GM19035 (cell line): ENCODE results near the gene OCA2.
"Not testable (repeated sequence)": the region's sequence is repeated elsewhere in the genome, so short reads cannot be mapped to it uniquely, and the experiment has no call there.

Source experiments
- ATAC-seq: cut with Tn5 transposase; IDR thresholded peaks from one replicate; pipeline ENCODE4 v1.9.1; 2021; ENCODE audit not compliant: unreplicated experiment

The OCA2 gene

DNA sequence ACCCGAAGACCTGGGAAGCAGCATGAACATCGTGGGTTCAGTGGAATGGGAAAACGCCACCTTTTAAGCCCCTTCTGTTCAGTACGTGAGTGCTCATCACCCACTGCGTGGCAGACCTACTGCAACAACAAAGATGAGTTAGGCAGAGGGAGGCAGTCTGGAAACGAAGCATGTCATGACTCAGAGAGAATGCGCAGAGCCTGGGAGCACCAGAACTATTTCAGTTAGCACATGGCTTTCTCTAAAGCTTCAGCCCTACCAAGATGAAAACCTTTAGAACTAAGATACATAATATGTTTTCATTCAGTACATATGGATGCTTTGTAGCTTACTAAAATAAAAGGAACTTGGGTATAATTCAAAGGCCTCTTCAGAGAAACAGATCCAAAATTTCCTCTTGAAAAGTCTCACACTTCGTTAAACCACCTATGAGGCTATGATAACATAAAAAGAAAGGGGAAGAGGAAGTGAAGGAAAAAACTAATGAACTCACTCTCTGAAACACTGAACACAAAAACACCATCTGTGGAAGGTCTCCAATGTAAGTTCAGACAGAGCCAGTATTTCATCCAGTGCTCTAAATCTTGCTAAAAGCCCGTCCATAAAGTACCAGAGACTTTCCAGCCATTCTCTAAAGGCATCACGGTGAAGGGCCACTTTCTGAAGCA, 140.1 kb downstream of the OCA2 start:
- no peak for ATAC-seq

DNA sequence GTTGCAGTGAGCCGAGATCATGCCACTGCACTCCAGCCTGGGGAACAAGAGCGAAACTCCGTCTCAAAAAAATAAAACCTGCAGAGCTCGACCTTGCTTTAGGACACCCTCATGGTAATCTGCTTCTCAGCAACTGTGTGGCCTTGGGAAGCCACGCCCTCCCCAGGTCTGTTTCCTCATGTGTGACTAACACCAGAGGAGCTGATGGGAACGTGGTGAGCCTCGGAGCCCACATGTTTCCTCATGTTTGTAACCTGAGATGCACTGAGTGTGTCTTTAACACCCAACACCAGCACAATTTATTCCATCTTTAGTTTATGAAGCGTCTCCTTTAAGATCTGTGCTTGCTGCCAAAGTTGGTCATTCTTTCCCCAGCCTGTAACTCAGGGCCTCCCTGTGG, 142.8 kb downstream of the OCA2 start:
- ATAC-seq = no peak

DNA sequence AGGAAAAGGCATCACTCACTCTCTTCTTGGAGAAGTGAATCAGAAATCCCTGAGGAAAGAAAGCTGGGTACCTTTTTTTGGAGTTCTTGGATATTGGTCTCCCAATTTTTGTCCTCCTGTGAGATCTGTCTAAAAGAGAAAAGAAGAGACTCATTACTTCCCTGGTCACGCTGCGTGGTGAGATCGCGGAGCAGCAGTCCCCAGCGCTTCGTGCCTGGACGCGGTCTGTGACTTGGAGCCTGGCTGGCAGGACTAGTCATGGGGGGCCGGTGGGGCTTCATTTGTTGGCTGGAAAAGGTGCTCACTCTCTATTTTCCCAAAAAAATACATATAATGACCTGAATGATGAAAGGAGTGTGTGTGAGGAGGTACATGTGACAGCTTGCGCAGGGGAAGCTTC, 144.0 kb downstream of the OCA2 start:
- no peak for ATAC-seq

DNA sequence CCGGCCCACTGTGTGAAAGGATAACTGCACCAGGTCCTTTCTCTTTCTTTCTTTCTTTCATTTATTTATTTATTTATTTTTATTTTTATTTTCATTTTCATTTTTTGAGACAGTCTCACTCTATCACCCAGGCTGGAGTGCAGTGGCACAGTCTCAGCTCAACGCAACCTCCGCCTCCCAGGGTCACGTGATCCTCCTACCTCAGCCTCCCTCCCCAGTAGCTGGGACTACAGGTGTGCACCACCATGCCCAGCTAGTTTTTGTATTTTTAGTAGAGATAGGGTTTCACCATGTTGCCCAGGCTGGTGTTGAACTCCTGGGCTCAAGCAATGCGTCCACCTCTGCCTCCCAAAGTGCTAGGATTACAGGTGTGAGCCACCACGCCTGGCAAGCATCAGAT, 146.5 kb downstream of the OCA2 start:
- not testable (repeated sequence) for ATAC-seq

DNA sequence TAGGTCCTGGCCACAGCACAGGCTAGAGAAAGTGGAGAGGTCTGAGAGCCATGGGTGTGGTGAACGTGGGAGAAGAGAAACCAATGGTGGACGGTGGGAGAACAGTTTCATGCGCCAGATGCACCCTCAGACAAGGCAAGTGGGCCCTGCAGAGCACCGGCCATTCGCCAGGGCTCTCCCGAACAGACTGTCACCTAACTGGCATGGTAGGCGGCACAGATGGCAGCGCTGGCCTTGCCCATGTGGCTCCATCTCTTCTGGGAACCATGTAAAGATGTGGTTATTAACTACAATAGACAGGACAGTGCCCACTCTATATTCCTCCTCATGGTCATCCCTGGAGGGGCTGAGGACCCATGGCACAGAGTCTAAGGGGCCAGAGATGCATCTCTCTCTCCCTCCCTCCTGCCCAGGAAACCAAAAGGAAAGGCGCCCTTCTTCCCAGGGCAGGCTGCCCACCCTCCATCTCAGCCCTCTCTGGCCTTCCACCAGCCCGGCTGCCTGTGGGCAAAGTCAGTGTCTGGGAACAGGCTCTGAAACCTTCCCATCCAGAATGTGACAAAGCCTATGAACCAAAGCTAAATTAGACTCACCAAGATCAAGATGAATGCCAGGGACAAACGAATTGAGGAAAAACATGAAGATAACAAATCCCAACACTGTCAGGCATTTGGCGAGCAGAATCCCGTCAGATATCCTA, 147.8 kb downstream of the OCA2 start:
- ATAC-seq = no peak

DNA sequence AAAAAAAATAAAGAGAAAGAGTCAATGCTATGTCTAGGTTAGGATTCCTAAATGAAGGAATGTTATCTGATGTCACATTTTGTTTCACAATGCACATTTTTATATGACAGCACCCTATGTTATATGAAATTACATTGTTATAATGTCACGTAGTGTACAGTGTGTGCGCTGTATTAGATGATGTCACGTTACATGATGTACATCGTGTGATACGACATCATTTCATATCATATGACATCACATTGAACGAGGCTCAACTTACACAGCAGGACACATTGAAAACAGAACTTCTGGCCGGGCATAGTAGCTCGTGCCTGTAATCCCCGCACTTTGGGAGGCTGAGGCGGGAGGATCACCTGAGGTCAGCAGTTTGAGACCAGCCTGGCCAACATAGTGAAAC, 150.0 kb downstream of the OCA2 start:
- ATAC-seq = no peak

DNA sequence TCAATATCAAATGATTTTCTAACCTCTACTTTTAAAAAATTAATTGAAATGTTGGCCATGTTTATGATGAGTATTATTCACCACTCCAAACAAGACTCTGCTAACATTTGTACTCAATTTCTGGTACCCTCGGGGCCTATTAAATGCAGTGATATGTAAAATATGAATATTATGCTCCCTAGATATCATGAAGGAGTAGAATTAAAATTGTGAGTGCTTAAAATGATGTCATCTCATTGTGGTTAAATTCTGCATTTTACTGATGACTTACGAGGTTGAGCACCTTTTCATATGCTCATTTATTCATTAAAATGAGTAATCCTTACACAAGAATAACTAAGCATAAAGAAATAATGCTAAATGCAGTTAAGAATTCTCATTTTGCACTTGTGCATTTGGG, 159.9 kb downstream of the OCA2 start:
- no peak for ATAC-seq

DNA sequence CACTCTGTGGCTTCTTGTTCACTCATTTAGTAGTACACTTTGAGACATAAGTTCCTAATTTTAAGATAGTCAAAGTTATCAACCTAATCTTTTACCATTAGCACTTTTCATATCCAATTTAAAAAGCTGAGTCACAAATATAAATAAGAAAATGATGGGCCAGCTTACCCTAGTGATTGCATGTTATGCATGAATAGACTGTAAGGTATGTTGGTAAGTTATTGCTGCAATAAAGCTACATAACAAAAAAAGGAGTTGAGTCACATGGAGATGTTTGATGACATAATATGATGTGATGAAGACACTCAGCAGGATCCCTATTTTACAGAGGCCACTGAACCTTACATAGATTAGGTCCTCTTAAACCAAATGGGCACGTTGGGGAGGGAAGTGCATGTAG, 161.3 kb downstream of the OCA2 start:
- ATAC-seq = no peak

DNA sequence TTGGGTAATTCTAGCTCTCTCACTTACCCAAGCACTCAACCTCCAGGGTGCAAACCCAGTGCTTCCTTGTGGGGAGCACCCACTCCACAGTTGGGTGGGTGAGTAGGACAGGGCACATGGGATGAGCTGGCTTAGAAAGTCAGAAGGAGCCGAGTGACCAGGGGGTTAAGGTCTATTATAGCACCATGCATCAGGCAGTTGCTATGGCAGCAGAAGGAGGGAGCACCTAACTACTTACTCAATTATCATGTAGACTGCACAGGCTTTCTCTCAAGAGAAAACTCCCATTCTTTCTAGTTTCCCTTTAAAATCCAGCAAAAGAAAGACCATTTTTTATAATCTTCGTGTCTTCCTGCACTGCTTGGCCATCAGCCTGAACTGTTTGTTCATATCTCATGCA, 163.0 kb downstream of the OCA2 start:
- no peak for ATAC-seq

DNA sequence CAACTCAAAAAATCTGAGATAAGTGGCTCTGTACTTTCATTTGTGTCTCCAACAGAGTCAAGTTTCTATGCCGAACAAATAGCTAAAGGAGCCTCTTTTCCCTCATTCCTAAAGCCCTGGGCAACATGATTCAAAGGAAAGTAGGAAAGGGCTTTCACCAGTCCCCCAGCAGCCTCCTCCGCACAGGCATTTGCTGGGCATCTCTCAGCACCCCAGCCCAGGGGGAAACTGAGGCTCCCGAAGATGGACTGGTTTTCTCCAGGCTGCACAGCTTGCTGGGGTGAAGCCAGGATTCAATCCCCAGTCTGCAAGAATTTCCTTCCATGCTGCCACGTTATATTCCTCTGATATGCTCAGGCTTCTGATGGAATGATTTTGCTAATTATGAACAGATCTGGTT, 163.8 kb downstream of the OCA2 start:
- ATAC-seq = no peak

DNA sequence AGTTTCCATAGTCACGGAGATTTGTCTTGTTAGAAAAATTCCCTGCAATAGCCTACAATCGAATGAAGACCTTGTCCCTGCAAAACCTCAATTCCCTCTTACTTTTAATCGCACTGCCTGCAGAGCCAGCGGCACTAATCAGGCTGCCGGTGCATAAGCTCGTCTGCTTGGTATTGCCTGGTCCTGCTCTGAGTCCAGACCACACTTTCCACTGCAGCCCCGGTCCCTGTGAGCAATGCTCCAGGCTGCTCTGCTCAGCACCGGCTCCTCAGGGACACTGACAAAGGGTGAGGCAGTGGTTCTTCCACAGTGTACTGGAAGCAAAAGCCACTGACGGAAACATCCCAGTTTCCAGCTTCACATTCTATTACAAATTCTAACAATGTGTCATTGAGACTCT, 164.3 kb downstream of the OCA2 start:
- ATAC-seq = no peak

DNA sequence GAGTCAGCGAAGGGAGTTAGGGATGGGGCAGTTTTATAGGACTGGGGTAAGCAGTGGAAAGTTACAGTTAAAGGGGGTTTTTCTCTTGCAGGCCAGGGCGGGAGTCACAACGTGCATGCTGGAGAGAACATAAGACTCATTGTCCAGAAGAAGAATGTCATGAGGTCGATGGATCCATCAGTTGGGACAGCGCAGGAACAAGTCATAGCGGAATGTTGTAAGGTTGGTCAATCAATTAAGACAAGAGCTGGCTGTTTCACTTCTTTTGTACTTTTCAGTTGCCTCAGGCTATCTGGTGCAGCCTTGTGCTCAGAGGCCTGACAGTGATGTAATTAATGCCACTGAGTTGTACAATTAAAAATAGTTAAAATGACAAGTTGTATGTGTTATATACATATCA, 165.6 kb downstream of the OCA2 start:
- no peak for ATAC-seq

DNA sequence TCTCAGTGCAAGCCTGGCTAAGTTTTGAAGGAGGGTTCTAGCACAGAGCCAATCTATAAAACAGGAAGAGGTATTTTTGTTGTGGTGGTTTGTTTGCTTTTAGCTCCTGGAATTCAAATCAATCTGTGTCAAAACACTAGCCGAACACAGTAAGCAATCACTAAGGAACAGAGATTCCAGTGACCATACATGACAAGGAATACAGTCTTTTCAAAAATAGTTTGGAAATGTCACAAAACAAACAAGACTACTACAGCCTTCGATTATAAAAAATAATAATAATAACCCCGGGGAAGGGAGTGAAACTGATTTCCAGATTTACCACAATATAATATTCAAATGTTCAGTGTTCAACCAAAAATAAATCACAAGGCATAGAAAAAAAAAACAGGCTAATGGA, 166.5 kb downstream of the OCA2 start:
- no peak for ATAC-seq

DNA sequence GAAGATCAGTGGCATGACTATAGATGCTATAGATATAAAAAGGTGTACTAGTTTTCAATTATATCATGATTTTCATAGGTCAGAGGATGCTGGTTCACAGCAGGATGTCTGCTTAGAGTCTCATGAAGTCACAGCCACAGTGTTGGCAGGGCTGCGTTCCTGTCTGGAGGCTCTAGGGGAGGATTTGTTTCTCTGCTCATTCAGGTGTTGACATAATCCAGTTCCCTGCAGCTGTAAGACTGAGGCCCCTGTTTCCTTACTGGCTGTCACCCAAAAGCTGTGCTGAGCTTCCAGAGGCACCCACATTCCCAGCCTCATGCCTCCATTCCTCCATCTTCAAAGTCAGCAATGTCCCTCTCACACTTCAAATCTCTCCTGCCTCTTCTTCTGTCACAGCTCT, 170.7 kb downstream of the OCA2 start:
- no peak for ATAC-seq

DNA sequence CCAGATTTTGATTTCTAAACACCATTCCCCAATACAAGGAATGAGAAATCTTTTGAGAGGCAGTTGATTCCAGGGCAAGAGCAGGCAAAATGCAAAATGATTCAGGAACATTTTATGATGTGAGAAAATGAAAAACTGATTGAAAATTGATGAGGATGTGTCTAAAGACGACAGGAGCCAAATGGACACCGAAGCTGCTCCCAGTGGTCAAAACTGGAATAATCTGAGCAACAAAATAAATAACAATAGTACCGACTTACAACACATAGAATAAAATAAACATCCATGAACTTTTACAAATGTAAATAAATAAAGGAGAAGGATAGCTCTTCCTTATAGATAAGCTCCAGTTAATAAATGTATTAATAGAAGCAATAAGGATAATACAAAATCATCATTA, 186.8 kb downstream of the OCA2 start:
- no peak for ATAC-seq

DNA sequence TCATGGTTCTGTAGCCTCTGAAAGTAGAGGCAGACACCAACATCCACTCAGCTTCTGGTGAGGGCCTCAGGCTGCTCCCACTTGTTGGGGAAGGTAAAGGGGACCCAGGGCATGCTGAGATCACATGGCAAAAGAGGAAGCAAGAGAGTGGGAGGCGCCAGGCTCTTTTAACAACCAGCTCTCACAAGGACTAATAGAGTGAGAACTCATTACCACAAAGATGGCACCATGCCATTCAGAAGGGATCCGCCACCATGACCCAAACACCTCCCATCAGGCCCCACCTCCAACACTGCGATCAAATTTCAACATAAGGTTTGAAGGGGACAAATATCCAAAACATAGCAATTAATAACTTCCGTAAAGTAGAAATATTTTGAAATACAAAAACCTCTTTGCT, 192.3 kb downstream of the OCA2 start:
- no peak for ATAC-seq

DNA sequence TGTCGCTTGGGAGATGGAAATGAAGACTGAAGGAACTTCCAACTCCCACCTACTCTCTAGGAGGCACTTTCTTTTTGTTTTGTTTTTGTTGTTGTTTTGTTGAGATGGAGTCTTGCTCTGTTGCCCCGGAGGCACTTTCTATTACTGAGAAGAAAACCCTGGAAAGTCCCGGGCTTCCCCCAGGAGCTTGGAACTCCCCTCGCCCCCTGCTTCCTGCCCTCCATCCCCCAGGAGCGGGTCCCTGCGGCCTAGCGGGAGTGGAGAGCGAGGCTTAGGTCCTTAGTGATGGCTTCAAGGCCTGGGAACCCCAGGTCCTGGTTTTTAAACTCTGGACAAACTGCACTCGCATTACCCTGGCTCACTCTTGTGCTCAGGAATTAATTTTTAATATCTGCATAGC, 195.7 kb downstream of the OCA2 start:
- ATAC-seq = no peak

DNA sequence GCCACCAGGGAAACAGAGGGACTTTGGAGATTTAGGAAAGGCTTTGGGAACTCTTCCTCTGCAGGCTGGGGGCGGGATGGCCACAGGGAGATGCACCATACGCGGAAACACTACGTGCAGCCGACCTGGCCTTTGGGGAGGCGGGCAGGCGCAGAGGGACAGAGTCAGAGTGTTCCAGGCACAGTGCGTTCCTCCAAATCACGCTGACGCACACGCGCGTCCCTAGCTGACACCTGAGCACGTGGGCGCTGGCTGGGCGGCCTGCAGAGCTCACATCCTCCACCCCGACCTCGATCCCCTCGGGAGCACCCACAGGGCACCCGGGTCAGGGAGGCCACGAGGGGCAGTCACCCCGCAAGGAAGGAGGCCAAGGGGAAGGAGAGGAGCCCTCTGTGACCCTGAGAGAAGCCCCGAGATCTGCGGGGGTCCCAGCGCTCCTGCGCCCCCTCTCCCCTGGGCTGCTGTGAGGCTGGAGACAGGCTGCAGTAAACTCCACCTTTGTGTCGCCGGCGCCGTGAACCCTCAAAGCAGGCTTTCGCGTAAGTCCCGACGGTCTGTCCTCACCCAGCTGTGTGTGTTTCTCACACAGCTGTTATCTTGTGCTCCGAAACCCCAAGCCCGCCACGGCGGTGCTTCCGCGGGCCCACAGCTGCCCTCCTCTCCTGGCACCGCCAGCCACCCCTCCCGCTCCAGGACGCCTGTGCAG, 196.3 kb downstream of the OCA2 start:
- no peak for ATAC-seq

DNA sequence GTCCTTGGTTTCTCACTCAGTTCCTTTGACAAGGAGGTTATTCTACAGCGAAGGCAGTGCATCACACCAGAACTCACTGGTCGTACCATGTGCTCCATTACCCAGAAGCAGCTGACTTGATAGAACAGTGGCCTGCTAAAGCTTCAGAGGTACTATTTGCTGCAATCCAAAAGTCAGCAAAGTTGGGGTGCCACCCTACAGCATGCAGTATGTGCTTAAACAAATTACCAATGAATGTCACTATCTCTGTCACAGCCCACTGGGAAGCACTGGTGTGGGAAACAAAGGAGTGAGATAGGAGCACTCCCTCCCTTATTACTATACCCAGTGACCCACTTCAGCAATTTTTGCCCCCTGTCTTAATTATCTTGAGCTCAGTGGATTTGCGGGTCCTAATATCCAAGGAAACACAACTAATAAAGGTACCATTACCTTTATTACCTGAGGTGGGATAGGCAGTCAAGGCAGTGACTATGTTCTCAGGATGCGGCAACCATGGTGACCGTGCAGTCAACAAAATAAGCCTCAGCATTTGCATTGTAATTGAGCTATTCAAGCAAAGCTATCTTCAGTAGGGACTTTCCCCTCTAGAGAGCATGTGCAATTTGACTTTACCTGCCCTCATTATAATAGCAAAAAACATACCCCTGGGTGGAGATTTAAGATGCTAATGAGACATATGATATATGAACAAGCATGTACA, 199.4 kb downstream of the OCA2 start:
- ATAC-seq = no peak

DNA sequence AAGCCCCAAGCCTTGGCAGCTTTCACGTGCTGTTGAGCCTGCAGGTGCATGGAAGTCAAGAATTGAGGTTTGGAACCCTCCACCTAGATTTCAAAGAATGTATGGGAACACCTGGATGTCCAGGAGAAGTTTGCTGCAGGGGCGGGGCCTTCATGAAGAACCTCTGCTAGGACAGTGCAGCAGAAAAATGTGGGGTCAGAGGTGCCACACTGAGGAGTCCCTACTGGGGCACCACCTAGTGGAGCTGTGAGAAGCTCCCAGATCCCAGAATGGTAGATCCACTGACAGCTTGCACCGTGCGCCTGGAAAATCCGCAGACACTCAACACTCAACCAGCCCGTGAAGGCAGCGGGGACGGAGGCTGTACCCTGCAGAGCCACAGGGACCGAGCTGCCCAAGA, 201.6 kb downstream of the OCA2 start:
- no peak for ATAC-seq

DNA sequence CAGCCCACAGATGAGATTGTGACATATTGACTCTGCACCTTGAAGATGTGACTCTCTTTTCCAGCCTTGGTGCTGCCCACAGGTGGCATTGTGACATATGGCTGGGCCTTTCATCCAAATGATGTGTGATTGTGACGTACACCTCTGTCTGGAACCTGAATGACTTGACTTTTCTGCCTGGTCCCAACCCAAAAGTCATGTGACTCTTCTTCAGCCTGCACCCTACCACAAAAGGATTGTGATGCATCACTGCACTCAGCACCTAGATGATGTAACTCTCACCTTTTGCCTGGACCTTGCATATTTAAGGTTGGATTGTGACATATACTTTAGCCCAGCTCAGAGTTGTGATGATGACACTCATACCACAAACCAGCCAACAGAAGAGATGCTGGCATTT, 204.5 kb downstream of the OCA2 start:
- ATAC-seq = no peak

DNA sequence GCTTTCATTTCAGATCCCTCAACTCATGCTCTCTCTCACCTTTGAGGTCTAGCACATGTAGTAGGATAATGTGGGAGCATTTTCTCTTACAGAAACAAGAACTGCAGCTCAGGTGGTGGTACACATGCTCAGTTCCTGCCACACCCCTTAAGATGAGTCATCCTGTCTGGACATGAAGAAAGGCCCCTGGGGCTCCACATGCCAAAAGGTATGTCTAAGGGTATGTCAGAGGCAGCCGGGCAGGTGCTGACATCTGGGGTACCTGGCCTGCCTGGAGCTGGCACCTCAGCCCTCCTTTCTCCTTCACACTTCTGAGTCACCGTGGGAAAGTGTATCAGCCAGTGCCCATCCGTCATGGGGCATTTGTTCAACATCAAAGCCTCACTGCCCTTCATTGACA, 209.9 kb downstream of the OCA2 start:
- ATAC-seq = no peak
